Brain microvascular endothelial cell (primary cell): ENCODE data around the gene XXYLT1.

Experiments used
- DNase-seq: peaks from one replicate; pipeline ENCODE4 v3.0.0-alpha.2; 2020
- H3K27ac ChIP-seq: fragments of 250-450 bp; sonication (Bioruptor Pico); 2 replicates; pipeline ENCODE4 v1.5.1; 2020; ENCODE audit warnings: mild to moderate bottlenecking, moderate library complexity
- H3K27me3 ChIP-seq: fragments of 250-450 bp; sonication (Bioruptor Pico); replicated peaks from 2 replicates; pipeline ENCODE4 v1.5.1; 2020; ENCODE audit warnings: mild to moderate bottlenecking
- H3K36me3 ChIP-seq: fragments of 250-450 bp; sonication (Bioruptor Pico); replicated peaks from 2 replicates; pipeline ENCODE4 v1.5.1; 2020; ENCODE audit warnings: mild to moderate bottlenecking
- H3K4me3 ChIP-seq: 2 replicates; pipeline ENCODE4 v1.5.1; 2011; ENCODE audit warnings: low read depth, mild to moderate bottlenecking, control low read depth, low read length, moderate library complexity
- CTCF ChIP-seq: IDR thresholded peaks from 2 replicates; pipeline ENCODE4 v1.5.1; 2011; ENCODE audit warnings: low read depth, mild to moderate bottlenecking, moderate library complexity, low read length, control low read depth, inconsistent platforms; ENCODE audit errors: missing control alignments
- in situ Hi-C: cut with HindIII; loops from 2 replicates; pipeline ENCODE4 v1.10.0; 2017; ENCODE audit warnings: low sequenced_read_pairs, low pct_ligation_motif_present

XXYLT1 gene

GRCh38 chr3:195204360-195205163, 66.4 kb downstream of the XXYLT1 start:
- Histone ChIP-seq H3K27ac (peak overlapping the region; percentile 96), H3K27me3 (no peaks in the 10 kb centered on the region), H3K36me3 (no peaks in the 10 kb centered on the region), H3K4me3 (no peak overlapping the region)
- DNase-seq: peak; percentile 68
- TF ChIP-seq CTCF: no peak
- in situ Hi-C loops: no loop called here

DNA sequence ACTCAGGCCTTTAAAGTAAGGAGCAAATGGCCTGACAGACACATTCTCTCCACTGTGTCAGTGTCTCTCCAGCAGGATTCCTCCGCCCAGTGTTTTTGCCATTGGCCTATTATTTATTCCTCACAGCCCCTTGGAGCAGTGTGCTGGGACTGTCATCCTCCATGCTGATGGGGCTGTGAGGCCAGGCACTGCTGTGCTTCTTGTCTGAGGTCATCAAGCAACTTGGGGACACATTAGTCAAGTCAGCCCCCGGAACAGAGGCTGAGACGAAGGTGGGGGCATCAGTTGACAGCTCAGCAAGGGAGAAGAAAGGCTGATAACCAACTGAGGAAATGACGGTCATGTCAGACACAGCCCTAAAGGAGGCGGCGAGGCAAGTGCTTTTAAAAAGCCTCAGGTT, 67.4 kb downstream of the XXYLT1 start:
- H3K27ac ChIP-seq: peak overlapping the region; percentile 96
- H3K4me3 ChIP-seq: no peak overlapping the region
- no peaks in the 10 kb centered on the region for H3K27me3 ChIP-seq
- in situ Hi-C loops: no loop called here
- H3K36me3 ChIP-seq: no peaks in the 10 kb centered on the region
- TF ChIP-seq CTCF: no peak
- no peak for DNase-seq

DNA sequence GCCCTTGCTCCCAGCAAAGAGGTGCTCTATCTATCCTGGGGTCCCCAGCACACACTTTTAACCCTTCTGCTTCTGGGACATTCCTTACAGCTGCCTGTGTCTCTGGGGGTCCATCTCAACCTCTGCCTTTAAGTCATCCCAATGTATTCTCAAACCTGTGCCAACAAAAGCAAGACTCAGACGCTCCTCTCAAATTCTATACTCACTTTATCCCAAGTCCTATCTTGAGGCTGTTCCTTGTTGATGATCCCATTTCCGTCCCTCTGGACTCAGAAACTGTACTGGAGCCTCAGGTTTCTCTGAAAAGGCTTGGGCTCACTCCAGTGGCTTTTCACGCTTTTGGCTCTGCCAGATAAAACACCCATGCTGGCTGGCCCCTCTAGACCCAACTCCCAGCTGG, 69.7 kb downstream of the XXYLT1 start:
- no peak overlapping the region for H3K4me3 ChIP-seq
- no peaks in the 10 kb centered on the region for H3K36me3 ChIP-seq
- in situ Hi-C loops: no loop called here
- DNase-seq: no peak
- peak overlapping the region; percentile 37 for H3K27ac ChIP-seq
- TF ChIP-seq CTCF: no peak
- no peaks in the 10 kb centered on the region for H3K27me3 ChIP-seq

DNA sequence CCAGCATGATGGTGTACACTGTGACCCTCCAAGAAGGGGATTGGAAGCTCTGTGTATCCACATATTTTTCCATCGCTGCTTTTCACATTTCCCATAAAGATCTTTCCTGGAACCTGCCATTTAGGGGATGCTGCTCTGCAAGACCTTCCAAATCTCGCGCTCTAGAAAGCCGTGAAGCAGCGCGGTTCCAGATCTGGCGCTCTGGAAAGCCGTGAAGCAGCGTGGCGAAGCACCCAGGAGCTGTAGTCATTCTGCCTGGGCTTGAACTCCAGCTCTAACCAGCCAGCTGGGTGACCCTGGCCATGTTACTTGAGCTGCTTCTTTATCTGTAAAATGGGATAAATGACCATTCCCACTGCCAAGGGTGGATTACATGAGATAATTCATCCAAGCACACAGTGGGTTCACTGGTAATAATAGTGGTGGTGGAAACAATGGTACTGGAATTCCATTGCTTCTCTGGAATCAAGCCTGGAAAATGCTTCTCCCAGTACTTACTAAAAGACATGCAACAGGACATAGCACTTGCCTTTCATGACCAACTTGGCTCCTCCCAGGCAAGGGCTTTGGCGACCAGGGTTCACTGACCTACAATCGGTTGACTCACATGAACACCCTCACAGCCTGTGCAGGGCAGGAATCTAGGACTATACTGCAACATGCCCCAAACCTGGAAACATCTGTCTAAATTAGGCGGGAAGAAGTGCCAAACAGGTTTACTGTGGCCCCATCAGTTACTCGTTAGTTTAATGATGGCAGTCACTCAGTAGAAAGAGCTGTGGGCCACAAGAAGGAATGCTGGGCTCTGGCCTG, 70.7 kb downstream of the XXYLT1 start:
- Histone ChIP-seq H3K4me3 (no peak overlapping the region), H3K27me3 (no peaks in the 10 kb centered on the region), H3K36me3 (no peaks in the 10 kb centered on the region), H3K27ac (no peak overlapping the region)
- in situ Hi-C loops: no loop called here
- DNase-seq: no peak
- TF ChIP-seq CTCF: no peak

DNA sequence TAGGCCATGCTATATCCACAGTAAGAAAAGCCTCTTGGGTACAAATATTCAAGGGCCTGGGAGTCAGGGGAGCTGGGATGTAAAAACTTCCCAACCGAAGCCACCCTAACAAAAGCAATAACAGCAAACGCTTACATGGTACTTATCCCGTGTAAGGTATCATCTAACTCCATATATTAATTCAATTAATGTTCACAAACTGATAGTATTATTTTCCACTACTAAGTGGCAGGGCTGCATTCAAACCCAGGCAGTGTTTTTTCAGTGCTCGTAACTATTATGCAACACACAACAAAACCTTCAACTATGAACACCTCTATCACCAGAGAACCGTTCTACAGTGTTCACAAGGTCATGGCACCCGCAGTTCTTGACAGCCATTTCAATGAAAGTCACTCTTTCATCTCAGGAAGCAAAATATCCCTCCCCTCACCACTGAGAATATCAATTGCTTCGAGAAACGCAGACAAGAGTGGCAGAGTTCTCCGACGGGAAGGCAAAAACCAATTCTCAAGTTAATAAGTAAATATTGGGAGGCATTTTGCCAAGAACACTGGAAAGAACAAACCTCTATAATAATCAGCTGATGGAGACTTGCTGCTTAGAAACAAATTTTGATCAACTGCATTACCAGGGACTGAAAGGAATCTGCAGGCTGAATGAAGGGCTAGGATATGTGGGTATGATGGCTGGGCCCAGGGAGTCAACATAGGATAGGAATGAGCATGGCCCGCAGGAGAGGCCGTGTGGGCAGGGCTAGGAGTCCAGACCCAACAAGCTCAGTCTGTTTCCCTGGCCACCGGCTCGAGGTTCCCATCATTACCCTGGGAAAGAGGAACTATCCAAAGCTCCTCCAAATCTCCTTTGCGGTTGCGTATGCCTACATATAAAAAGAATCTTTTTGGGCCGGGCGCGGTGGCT, 72.3 kb downstream of the XXYLT1 start:
- no peaks in the 10 kb centered on the region for H3K27me3 ChIP-seq
- peak overlapping the region; percentile 64 for H3K27ac ChIP-seq
- TF ChIP-seq CTCF: no peak
- no peak for DNase-seq
- H3K4me3 ChIP-seq: no peak overlapping the region
- in situ Hi-C loops: no loop called here
- no peaks in the 10 kb centered on the region for H3K36me3 ChIP-seq
